Stimulated activated CD8-positive, alpha-beta memory T cell treated with anti-CD3 and anti-CD28 coated beads, Interleukin-4, amount 100 ng/mL, for 1 hour (primary cell): ENCODE results near the gene CDH13.

Source experiments
- DNase-seq, 2 donors: peaks; one replicate each; pipeline ENCODE4 v3.0.0-alpha.2; 2020; ENCODE audit warnings: low read depth in 2 of 2, low spot score in 1 of 2

CDH13 gene

GRCh38 chr16:82834151-82834815 is 207.5 kb downstream of the CDH13 start:
- no peak for DNase-seq

- DNase-seq = no peak
Measured at GRCh38 chr16:82835487-82836155, 208.9 kb downstream of the CDH13 start.

GRCh38 chr16:82841108-82841507 is 214.3 kb downstream of the CDH13 start:
- DNase-seq = no peak

- DNase-seq = no peak
Measured at GRCh38 chr16:82843606-82844271, 217.0 kb downstream of the CDH13 start.

GRCh38 chr16:82845116-82845515 is 218.3 kb downstream of the CDH13 start:
- DNase-seq = no peak

GRCh38 chr16:82846806-82847205 is 220.0 kb downstream of the CDH13 start:
- DNase-seq = no peak

GRCh38 chr16:82848013-82848412 is 221.2 kb downstream of the CDH13 start:
- no peak for DNase-seq

- DNase-seq = no peak
Measured at GRCh38 chr16:82852388-82853008, 225.7 kb downstream of the CDH13 start.

GRCh38 chr16:82855471-82855870 is 228.7 kb downstream of the CDH13 start:
- no peak for DNase-seq

GRCh38 chr16:82857693-82858365 is 231.1 kb downstream of the CDH13 start:
- no peak for DNase-seq

- DNase-seq = no peak
Measured at GRCh38 chr16:82859662-82860061, 232.9 kb downstream of the CDH13 start.

- DNase-seq = no peak
Measured at GRCh38 chr16:82860071-82860470, 233.3 kb downstream of the CDH13 start.

GRCh38 chr16:82862057-82862456 is 235.3 kb downstream of the CDH13 start:
- no peak for DNase-seq

- no peak for DNase-seq
Measured at GRCh38 chr16:82864332-82865040, 237.7 kb downstream of the CDH13 start.

GRCh38 chr16:82865412-82865811 is 238.6 kb downstream of the CDH13 start:
- no peak for DNase-seq

- DNase-seq = no peak
Measured at GRCh38 chr16:82867485-82867884, 240.7 kb downstream of the CDH13 start.

GRCh38 chr16:82874271-82874670 is 247.5 kb downstream of the CDH13 start:
- DNase-seq = no peak

GRCh38 chr16:82874672-82875071 is 247.9 kb downstream of the CDH13 start:
- no peak for DNase-seq

GRCh38 chr16:82876951-82877350 is 250.2 kb downstream of the CDH13 start:
- DNase-seq = no peak

- DNase-seq = no peak
Measured at GRCh38 chr16:82878466-82878865, 251.7 kb downstream of the CDH13 start.

GRCh38 chr16:82880346-82880745 is 253.6 kb downstream of the CDH13 start:
- DNase-seq = no peak
